Left lung (tissue), 10 donors: ENCODE measurements around the gene WNT5A. TPM values are rescaled to one million over a fixed set of nuclear protein-coding genes. Genes with fewer than 3 reads are reported as not detected.

Source experiments
- ATAC-seq: fragments of 200-7000 bp; cut with Tn5 transposase; one replicate; pipeline ENCODE4 v1.9.1; 2020; ENCODE audit warnings: moderate library complexity
- DNase-seq, 4 donors: peaks; one replicate each; pipeline ENCODE4 v3.0.0-alpha.2; 2013 to 2020
- H3K27ac ChIP-seq, 2 donors: fragments of 200-600 bp; sonication (generic) in 1 of 2; one replicate each; pipeline versions ENCODE4 v1.5.0 to v1.8.0; 2020 to 2021
- H3K27me3 ChIP-seq, 2 donors: fragments of 200-600 bp; sonication (generic) in 1 of 2; one replicate each; pipeline versions ENCODE4 v1.5.0 to v1.8.0; 2020 to 2021
- H3K36me3 ChIP-seq, 2 donors: fragments of 200-600 bp; sonication (generic) in 1 of 2; one replicate each; pipeline versions ENCODE4 v1.5.0 to v1.8.0; 2020 to 2021
- H3K4me1 ChIP-seq, 2 donors: fragments of 200-600 bp; one replicate each; pipeline ENCODE4 v1.8.0; 2021
- H3K4me3 ChIP-seq, 2 donors: fragments of 200-600 bp; sonication (generic) in 1 of 2; one replicate each; pipeline versions ENCODE4 v1.5.0 to v1.8.0; 2020 to 2021; ENCODE audit warnings: mild to moderate bottlenecking in 1 of 2
- H3K9me3 ChIP-seq, 2 donors: fragments of 200-600 bp; sonication (generic) in 1 of 2; one replicate each; pipeline versions ENCODE4 v1.5.0 to v1.8.0; 2020 to 2021
- CTCF ChIP-seq, 2 donors: fragments of 200-600 bp; sonication (generic) in 1 of 2; IDR thresholded peaks; one replicate each; pipeline versions ENCODE4 v1.5.0 to v1.8.0; 2021; ENCODE audit warnings: antibody characterized with exemption in 2 of 2
- intact Hi-C, 2 donors: fragments of 100-400 bp; cut with DNase I; formaldehyde crosslinking; loops; one replicate each; pipeline versions ENCODE4 v1.11.2 to v1.14.2; 2022
- polyA plus RNA-seq, 6 donors: library from polyadenylated mRNA; unstranded; fragments of 120-200 nt; gene quantifications; one replicate each; pipeline ENCODE4 v1.2.1, GENCODE V29; 2013; ENCODE audit not compliant: insufficient read length in 6 of 6
- total RNA-seq, 2 donors: library from RNA; stranded (reverse); fragmentation: NEBNext Ultra II Directional; extraction: Animal tissue kit (Norgen Biotek cat#: 25700); gene quantifications; one replicate each; pipeline ENCODE4 v1.2.1, GENCODE V29; 2021
- donor health status: DM: no; HTN: yes; CAD: no.
- donor health status: DM: no; HTN: no; CAD: no.

The WNT5A gene
- total and polyA plus RNA-seq, 8 donors = 11.1 to 27.0 (median 19.2) TPM

- TF ChIP-seq CTCF (IDR thresholded peaks at IDR 0.05) = no peak
- Histone ChIP-seq H3K27me3 (no peaks in the 10 kb centered on the region), H3K36me3 (no peaks in the 10 kb centered on the region), H3K4me1 (no peaks in the 10 kb centered on the region), H3K27ac (no peak overlapping the region), H3K4me3 (no peak overlapping the region), H3K9me3 (no peaks in the 10 kb centered on the region)
- ATAC-seq = no peak
- intact Hi-C loops = no loop called here
- no peak for DNase-seq
These were observed 51.6 kb downstream of the WNT5A start for GRCh38 chr3:55435491-55435890.

DNA sequence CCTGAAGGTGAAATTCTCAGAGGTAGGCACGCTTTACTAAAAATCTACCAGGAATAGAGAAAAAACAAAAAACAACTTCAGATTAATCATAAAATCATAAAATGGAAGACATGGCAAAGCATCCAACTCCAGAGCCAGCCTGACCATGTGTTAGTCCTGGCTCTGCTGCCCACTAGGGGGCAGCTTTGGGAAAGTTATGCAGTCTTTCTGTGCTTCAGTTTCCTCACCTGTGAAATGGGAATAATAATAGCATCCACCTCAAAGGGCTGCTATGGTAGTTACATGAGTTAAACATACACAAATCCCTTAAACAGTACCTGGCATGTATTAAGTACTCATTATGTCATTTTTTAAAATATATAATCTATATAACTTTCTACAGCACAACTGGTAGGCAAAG, 52.3 kb downstream of the WNT5A start:
- TF ChIP-seq CTCF (IDR thresholded peaks at IDR 0.05) = peak; percentile 21 to 50
- Histone ChIP-seq H3K27me3 (no peaks in the 10 kb centered on the region), H3K27ac (no peak overlapping the region), H3K9me3 (no peaks in the 10 kb centered on the region), H3K4me3 (no peak overlapping the region), H3K4me1 (no peaks in the 10 kb centered on the region), H3K36me3 (no peaks in the 10 kb centered on the region)
- intact Hi-C loops = no loop called here
- DNase-seq (no peak), ATAC-seq (peak; percentile 66)

GRCh38 chr3:55431041-55431440, 56.1 kb downstream of the WNT5A start:
- TF ChIP-seq CTCF (IDR thresholded peaks at IDR 0.05) = no peak
- no peak for DNase-seq
- Histone ChIP-seq H3K27me3 (no peaks in the 10 kb centered on the region), H3K36me3 (no peaks in the 10 kb centered on the region), H3K9me3 (no peaks in the 10 kb centered on the region), H3K4me1 (no peaks in the 10 kb centered on the region), H3K27ac (no peak overlapping the region), H3K4me3 (no peak overlapping the region)
- intact Hi-C loops = no loop called here
- ATAC-seq = no peak

- H3K9me3 ChIP-seq = peaks cover 0 to 3% of the 10 kb centered on the region in 2 donors
- ATAC-seq (no peak), DNase-seq (no peak)
These were observed 59.4 kb downstream of the WNT5A start for GRCh38 chr3:55427739-55428138.

GRCh38 chr3:55426486-55426885, 60.6 kb downstream of the WNT5A start:
- H3K27ac ChIP-seq = no peak overlapping the region

More at GRCh38 chr3:55427739-55428138, 59.4 kb downstream of the WNT5A start:
- Histone ChIP-seq H3K27ac (no peak overlapping the region), H3K36me3 (no peaks in the 10 kb centered on the region), H3K27me3 (no peaks in the 10 kb centered on the region), H3K4me1 (no peaks in the 10 kb centered on the region), H3K4me3 (no peak overlapping the region)
- intact Hi-C loops = no loop called here
- no peak for TF ChIP-seq CTCF (IDR thresholded peaks at IDR 0.05)

More at GRCh38 chr3:55426486-55426885, 60.6 kb downstream of the WNT5A start:
- ATAC-seq (no peak), DNase-seq (no peak)
- TF ChIP-seq CTCF (IDR thresholded peaks at IDR 0.05) = no peak
- no peaks in the 10 kb centered on the region for H3K4me1 ChIP-seq
- no peaks in the 10 kb centered on the region for H3K27me3 ChIP-seq
- no peaks in the 10 kb centered on the region for H3K36me3 ChIP-seq
- no peak overlapping the region for H3K4me3 ChIP-seq
- H3K9me3 ChIP-seq = peaks cover 0 to 3% of the 10 kb centered on the region in 2 donors
- intact Hi-C loops = no loop called here
